AG04449 (cell line): ENCODE results near the gene NUCB1.
"Not testable (repeated sequence)": the region's sequence is repeated elsewhere in the genome, so short reads cannot be mapped to it uniquely, and the experiment has no call there.

ENCODE experiments used
- CTCF ChIA-PET: fragments of 350-600 bp; formaldehyde crosslinking; extraction: SDS; loops from one replicate; lab custom pipeline; 2021; ENCODE audit warnings: antibody characterized with exemption; lab: Yijun Ruan, JAX
- POLR2A ChIA-PET: fragments of 400-600, 350-600 bp; formaldehyde crosslinking; extraction: SDS; loops from one replicate; lab custom pipeline; 2020; ENCODE audit warnings: antibody characterized with exemption, inconsistent platforms; lab: Yijun Ruan, JAX
- DNase-seq: peaks from one replicate; pipeline ENCODE4 v3.0.0-alpha.2; 2010; ENCODE audit warnings: low read depth, low spot score
- H3K4me3 ChIP-seq: 2 replicates; pipeline ENCODE4 v1.5.1; 2011; ENCODE audit warnings: low read depth, mild to moderate bottlenecking, control low read depth, low read length
- CTCF ChIP-seq: IDR thresholded peaks from one replicate; pipeline ENCODE4 v1.5.1; 2011; ENCODE audit warnings: mild to moderate bottlenecking, moderate library complexity, low read length, control low read depth, inconsistent platforms; ENCODE audit not compliant: insufficient read depth; ENCODE audit errors: missing control alignments

Gene NUCB1

GRCh38 chr19:48900477-48901406, 630 bp downstream of the NUCB1 start:
- DNase-seq, result no peak
- ChIA-PET POLR2A (interaction anchor here (0.6 to 2.4 kb wide), 11 partner anchors 18 to 93 kb away, joined by 3 to 23 read pairs (median 4); partner anchors contain the start of genes GYS1, PPP1R15A and RUVBL2), CTCF (interaction anchor here (0.8 to 2.2 kb wide), 5 partner anchors 14 to 73 kb away, joined by 3 to 8 read pairs (median 4); partner anchors contain the start of gene HSD17B14)
- TF ChIP-seq CTCF, result no peak
- peak overlapping the region; percentile 97 for H3K4me3 ChIP-seq

GRCh38 chr19:48902291-48902690, 2.2 kb downstream of the NUCB1 start:
- CTCF ChIA-PET, POLR2A ChIA-PET, DNase-seq, H3K4me3 ChIP-seq: not testable (repeated sequence)

GRCh38 chr19:48903788-48904187, 3.7 kb downstream of the NUCB1 start:
- DNase-seq, H3K4me3 ChIP-seq, CTCF ChIA-PET: not testable (repeated sequence)
- POLR2A ChIA-PET, result interaction anchor here (0.6 kb wide), 1 partner anchor 21 kb away, joined by 3 read pairs; no protein-coding TSS in a partner anchor

GRCh38 chr19:48905664-48906063, 5.6 kb downstream of the NUCB1 start:
- ChIA-PET POLR2A (no interaction called here), CTCF (interaction anchor here (0.7 kb wide), 1 partner anchor 65 kb away, joined by 3 read pairs; no protein-coding TSS in a partner anchor)
- no peak for TF ChIP-seq CTCF
- H3K4me3 ChIP-seq, result no peak overlapping the region
- no peak for DNase-seq

GRCh38 chr19:48906324-48906723, 6.2 kb downstream of the NUCB1 start:
- POLR2A ChIA-PET, result no interaction called here
- no peak for DNase-seq
- CTCF ChIA-PET, result no interaction called here
- no peak for TF ChIP-seq CTCF
- H3K4me3 ChIP-seq, result no peak overlapping the region

GRCh38 chr19:48907671-48908070, 7.6 kb downstream of the NUCB1 start:
- no peak for DNase-seq
- TF ChIP-seq CTCF, result no peak
- ChIA-PET CTCF (no interaction called here), POLR2A (no interaction called here)
- H3K4me3 ChIP-seq, result no peak overlapping the region

GRCh38 chr19:48909424-48910077, 9.4 kb downstream of the NUCB1 start:
- DNase-seq, POLR2A ChIA-PET, H3K4me3 ChIP-seq: not testable (repeated sequence)
- CTCF ChIA-PET, result interaction anchor here (1.3 kb wide), 1 partner anchor 14 kb away, joined by 3 read pairs; no protein-coding TSS in a partner anchor
